ENCODE results near the gene SLC34A1.
A peak's percentile ranks its signal among the peaks of the same experiment; 100 is the strongest.

Gene SLC34A1

DNA sequence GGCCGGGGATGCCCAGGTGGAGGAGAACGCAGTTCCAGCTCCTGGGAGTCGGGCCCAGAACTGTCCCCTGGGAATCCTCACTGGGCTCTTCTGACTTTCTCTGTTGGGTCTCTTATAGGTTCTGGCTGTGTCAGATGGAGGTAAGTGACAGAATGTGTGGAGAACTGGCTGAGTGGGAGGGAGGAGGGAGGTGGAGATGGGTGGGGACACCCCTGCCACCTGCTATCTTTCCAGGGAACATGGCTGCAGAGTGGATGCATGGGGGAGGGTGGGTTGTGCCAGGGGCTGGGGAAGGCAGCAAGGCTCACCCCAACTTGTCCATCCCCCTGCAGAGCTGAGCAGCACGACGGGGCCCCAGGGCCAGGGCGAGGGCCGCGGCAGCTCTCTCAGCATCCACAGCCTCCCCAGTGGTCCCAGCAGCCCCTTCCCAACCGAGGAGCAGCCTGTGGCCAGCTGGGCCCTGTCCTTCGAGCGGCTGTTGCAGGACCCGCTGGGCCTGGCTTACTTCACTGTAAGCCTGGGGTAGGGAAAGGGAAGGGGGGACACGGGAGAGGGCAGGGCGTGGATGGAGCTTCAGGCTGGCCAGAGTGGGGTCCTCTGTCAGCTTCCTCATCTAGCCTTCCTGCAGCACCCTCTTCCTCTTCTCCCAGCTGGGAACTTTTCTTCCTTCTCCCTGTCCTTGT is 18.2 kb upstream of the SLC34A1 start:
- Histone ChIP-seq H3K4me1 (ENCODE audit: control insufficient read depth, insufficient read depth, low read length) (peaks cover 38% of the 10 kb centered on the region), H3K27me3 (ENCODE audit: control insufficient read depth, insufficient read depth, low read length) (peaks cover 17% of the 10 kb centered on the region), H3K36me3 (ENCODE audit: control insufficient read depth, insufficient read depth, low read length) (peaks cover 7% of the 10 kb centered on the region), H3K9ac (ENCODE audit: low read depth, low read length) (peak overlapping the region; percentile 57), H3K4me3 (ENCODE audit: low read depth, low read length) (peak overlapping the region; percentile 77), H3K9me3 (ENCODE audit: control insufficient read depth, insufficient read depth, low read length) (no peaks in the 10 kb centered on the region)

DNA sequence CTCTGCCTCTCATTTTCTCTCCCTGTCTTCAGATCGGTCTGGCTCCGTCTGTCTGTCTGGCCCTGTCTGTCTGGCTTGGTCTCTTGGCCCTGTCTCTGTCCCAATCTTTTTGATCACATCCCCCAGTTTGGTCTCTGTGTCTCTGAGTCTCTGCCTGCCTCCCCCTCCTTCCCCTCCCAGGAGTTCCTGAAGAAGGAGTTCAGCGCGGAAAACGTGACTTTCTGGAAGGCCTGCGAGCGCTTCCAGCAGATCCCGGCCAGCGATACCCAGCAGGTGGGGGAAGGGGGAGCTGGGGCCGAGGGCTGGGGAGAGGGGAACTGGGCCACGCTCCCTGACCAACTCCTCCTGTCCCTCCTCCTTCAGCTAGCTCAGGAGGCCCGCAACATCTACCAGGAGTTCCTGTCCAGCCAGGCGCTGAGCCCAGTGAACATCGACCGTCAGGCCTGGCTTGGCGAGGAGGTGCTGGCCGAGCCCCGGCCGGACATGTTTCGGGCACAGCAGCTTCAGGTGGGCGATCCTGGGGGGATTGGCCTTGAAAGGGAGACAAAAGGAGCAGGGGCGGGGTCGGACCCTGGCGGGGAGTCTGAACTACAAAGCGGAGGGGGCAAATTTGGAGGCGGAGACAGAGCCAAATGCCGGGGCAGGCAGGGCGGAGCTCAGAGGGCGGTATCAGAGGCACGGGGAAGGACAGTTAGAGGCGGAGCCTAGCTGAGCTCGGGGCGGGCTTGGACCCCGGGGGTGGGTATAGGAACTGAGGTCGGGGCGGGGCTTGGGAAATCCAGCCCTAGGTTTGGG is 17.5 kb upstream of the SLC34A1 start:
- peaks cover 17% of the 10 kb centered on the region for H3K27me3 ChIP-seq (ENCODE audit: control insufficient read depth, insufficient read depth, low read length)
- H3K36me3 ChIP-seq (ENCODE audit: control insufficient read depth, insufficient read depth, low read length): peaks cover 11% of the 10 kb centered on the region
- H3K4me1 ChIP-seq (ENCODE audit: control insufficient read depth, insufficient read depth, low read length): peaks cover 42% of the 10 kb centered on the region
- H3K9me3 ChIP-seq (ENCODE audit: control insufficient read depth, insufficient read depth, low read length): no peaks in the 10 kb centered on the region
- peak overlapping the region; percentile 77 for H3K4me3 ChIP-seq (ENCODE audit: low read depth, low read length)
- H3K9ac ChIP-seq (ENCODE audit: low read depth, low read length): peak overlapping the region; percentile 57

DNA sequence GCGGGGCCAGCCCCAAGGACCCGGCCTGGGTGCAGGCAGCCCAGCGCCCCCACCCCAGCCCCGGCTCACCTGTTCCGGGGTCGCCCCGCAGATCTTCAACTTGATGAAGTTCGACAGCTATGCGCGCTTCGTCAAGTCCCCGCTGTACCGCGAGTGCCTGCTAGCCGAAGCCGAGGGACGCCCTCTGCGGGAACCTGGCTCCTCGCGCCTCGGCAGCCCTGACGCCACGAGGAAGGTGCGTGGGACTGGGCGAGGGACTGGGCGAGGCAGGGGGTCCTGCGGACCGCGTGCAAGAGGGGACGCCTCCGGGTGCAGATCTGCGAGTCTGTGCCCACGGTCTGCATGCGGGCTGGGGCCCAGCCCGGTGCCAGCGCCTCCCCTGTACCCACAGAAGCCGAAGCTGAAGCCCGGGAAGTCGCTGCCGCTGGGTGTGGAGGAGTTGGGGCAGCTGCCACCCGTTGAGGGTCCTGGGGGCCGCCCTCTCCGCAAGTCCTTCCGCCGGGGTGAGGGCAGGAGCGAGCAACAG is 16.8 kb upstream of the SLC34A1 start:
- H3K4me3 ChIP-seq (ENCODE audit: low read depth, low read length): peak overlapping the region; percentile 77
- H3K9ac ChIP-seq (ENCODE audit: low read depth, low read length): peak overlapping the region; percentile 32
- peaks cover 36% of the 10 kb centered on the region for H3K4me1 ChIP-seq (ENCODE audit: control insufficient read depth, insufficient read depth, low read length)
- H3K36me3 ChIP-seq (ENCODE audit: control insufficient read depth, insufficient read depth, low read length): peaks cover 16% of the 10 kb centered on the region
- H3K9me3 ChIP-seq (ENCODE audit: control insufficient read depth, insufficient read depth, low read length): no peaks in the 10 kb centered on the region
- H3K27me3 ChIP-seq (ENCODE audit: control insufficient read depth, insufficient read depth, low read length): peaks cover 12% of the 10 kb centered on the region

DNA sequence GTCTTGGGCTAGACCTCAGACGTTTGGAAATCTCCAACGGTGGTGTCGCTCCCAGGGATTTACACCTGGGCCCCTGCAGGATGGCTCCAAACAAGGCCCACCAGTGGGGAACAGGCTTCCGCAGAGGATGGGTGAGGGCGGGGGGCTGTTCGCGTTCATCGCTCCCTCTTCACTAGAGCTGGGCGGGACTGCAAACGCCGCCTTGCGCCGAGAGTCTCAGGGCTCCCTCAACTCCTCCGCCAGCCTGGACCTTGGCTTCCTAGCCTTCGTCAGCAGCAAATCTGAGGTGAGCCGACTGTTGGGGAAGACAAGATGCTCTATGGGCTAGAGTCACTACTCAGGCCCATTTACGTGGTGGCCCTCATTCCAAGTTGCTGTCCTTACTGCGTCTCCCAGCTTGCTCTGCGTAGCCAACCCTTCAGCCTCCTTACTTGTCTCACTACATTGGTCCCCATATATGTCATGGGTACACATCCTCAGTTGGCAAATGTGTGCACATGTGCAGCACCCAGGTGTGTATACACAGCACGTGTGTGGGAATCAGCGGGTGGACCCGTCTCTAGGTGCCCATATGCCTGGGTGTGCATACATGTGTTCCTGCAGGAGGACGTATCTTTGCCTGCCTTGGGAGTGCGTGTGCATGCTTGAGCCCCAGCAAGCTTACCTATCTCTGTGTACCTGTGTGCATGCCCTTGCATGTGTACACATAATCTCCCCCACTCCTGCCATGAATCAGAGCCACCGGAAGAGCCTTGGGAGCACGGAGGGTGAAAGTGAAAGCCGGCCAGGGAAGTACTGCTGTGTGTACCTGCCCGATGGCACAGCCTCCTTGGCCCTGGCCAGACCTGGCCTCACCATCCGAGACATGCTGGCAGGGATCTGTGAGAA is 16.0 kb upstream of the SLC34A1 start:
- Histone ChIP-seq H3K9ac (ENCODE audit: low read depth, low read length) (peak overlapping the region; percentile 32), H3K27me3 (ENCODE audit: control insufficient read depth, insufficient read depth, low read length) (peaks cover 12% of the 10 kb centered on the region), H3K36me3 (ENCODE audit: control insufficient read depth, insufficient read depth, low read length) (peaks cover 16% of the 10 kb centered on the region), H3K4me3 (ENCODE audit: low read depth, low read length) (peak overlapping the region; percentile 77), H3K9me3 (ENCODE audit: control insufficient read depth, insufficient read depth, low read length) (no peaks in the 10 kb centered on the region), H3K4me1 (ENCODE audit: control insufficient read depth, insufficient read depth, low read length) (peaks cover 34% of the 10 kb centered on the region)

DNA sequence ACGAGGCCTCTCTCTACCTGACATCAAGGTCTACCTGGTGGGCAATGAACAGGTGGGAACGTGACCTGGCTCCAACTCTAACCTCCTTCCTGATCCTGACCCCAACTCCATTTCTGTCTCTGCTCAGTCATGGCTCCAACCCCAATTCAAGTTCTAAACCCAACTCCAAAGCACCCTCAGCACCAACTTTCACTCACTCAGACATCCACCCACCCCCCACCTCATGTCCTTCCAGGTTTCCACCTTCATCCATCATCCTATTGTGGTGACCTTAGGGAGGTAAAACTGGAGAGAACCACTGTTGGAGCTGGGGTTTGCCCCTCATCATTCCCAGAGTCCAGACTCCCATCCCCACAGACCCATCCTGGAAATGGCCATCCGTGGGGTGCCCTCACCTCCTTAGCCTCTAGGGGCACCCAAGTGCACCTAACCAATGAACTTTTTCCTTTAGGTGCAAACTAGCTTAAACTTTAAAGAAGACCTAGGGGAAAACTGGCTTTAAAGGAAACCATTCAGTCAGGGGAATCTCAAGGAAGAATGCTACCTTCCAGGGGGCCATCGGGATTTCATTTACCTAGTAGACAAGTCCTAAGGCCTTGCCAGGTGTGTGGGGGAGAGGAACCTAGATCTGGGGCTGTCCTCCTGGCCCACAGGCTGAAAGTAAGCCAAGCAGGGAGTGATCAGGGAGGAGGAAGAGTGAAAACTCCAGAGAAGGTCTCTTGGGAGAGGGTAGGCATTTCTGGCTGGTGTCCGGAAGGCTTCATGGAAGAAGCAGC is 15.2 kb upstream of the SLC34A1 start:
- Histone ChIP-seq H3K36me3 (ENCODE audit: control insufficient read depth, insufficient read depth, low read length) (peaks cover 16% of the 10 kb centered on the region), H3K4me1 (ENCODE audit: control insufficient read depth, insufficient read depth, low read length) (peaks cover 30% of the 10 kb centered on the region), H3K9ac (ENCODE audit: low read depth, low read length) (no peak overlapping the region), H3K4me3 (ENCODE audit: low read depth, low read length) (no peak overlapping the region), H3K27me3 (ENCODE audit: control insufficient read depth, insufficient read depth, low read length) (peaks cover 12% of the 10 kb centered on the region), H3K9me3 (ENCODE audit: control insufficient read depth, insufficient read depth, low read length) (no peaks in the 10 kb centered on the region)

DNA sequence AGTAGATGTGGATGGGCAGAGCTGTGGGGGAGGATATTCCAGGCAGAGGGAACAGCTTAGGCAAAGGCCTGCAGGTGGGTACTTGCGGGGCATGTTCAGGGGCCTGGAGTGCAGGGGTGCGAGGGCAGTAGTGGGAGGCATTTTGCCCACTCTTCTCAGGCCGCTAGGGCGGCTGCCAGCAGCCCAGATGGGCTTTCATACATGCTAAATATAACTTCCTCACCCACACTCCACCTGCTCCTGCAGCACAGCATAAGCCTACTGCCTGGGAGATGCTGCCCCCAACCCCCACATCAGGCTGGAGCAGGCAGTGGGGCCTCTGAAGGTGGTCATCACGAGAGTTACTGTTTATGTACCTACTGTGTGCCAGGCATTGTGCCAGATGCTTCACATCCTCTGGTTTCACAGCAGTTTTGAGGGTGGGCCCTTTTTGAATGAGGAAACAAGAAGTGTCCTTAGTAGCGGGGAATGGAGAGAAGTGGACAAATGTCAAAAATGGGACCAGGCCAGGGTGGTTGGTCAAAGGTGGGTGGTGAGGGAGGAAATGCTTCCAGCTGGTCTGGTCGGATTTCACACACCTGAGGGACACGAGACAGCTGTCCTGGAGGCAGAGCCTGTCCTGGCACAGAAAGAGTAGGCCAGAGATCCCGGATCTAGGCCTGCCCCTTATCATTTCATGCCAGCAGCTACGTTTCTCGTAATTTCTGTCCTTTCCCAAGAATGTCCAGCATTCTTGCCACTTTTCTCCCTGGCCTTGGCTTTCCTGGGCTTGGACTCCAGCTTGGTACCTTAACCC is 14.4 kb upstream of the SLC34A1 start:
- H3K27me3 ChIP-seq (ENCODE audit: control insufficient read depth, insufficient read depth, low read length): peaks cover 12% of the 10 kb centered on the region
- no peak overlapping the region for H3K4me3 ChIP-seq (ENCODE audit: low read depth, low read length)
- peaks cover 16% of the 10 kb centered on the region for H3K36me3 ChIP-seq (ENCODE audit: control insufficient read depth, insufficient read depth, low read length)
- H3K4me1 ChIP-seq (ENCODE audit: control insufficient read depth, insufficient read depth, low read length): peaks cover 28% of the 10 kb centered on the region
- H3K9ac ChIP-seq (ENCODE audit: low read depth, low read length): no peak overlapping the region
- no peaks in the 10 kb centered on the region for H3K9me3 ChIP-seq (ENCODE audit: control insufficient read depth, insufficient read depth, low read length)

DNA sequence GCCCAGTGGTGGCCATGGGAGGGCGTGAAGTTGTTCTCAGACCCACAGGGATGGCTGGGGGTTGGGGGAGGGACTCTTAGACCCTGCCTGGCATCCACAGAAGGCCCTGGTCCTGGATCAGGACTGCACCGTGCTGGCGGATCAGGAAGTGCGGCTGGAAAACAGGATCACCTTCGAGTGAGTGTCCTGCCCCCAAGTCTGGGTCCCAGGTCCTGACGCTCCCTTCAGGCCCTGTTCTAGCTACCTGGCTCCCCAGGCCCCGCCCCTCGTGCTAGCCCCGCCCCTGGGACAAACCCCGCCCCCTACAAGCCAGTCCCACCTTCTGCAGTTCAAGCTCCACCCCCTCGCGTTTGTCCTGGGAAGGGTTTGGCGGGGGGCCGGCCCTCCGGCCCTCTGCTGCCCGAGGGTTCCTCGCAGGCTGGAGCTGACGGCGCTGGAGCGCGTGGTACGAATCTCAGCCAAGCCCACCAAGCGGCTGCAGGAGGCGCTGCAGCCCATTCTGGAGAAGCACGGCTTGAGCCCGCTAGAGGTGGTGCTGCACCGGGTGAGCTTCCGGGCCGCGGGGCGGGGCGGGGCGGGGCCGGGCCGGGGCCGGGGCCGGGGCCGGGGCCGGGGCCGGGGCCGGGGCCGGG is 13.6 kb upstream of the SLC34A1 start:
- Histone ChIP-seq H3K4me1 (ENCODE audit: control insufficient read depth, insufficient read depth, low read length) (peaks cover 26% of the 10 kb centered on the region), H3K36me3 (ENCODE audit: control insufficient read depth, insufficient read depth, low read length) (peaks cover 16% of the 10 kb centered on the region), H3K27me3 (ENCODE audit: control insufficient read depth, insufficient read depth, low read length) (peaks cover 12% of the 10 kb centered on the region), H3K9ac (ENCODE audit: low read depth, low read length) (no peak overlapping the region), H3K9me3 (ENCODE audit: control insufficient read depth, insufficient read depth, low read length) (no peaks in the 10 kb centered on the region), H3K4me3 (ENCODE audit: low read depth, low read length) (peak overlapping the region; percentile 68)

DNA sequence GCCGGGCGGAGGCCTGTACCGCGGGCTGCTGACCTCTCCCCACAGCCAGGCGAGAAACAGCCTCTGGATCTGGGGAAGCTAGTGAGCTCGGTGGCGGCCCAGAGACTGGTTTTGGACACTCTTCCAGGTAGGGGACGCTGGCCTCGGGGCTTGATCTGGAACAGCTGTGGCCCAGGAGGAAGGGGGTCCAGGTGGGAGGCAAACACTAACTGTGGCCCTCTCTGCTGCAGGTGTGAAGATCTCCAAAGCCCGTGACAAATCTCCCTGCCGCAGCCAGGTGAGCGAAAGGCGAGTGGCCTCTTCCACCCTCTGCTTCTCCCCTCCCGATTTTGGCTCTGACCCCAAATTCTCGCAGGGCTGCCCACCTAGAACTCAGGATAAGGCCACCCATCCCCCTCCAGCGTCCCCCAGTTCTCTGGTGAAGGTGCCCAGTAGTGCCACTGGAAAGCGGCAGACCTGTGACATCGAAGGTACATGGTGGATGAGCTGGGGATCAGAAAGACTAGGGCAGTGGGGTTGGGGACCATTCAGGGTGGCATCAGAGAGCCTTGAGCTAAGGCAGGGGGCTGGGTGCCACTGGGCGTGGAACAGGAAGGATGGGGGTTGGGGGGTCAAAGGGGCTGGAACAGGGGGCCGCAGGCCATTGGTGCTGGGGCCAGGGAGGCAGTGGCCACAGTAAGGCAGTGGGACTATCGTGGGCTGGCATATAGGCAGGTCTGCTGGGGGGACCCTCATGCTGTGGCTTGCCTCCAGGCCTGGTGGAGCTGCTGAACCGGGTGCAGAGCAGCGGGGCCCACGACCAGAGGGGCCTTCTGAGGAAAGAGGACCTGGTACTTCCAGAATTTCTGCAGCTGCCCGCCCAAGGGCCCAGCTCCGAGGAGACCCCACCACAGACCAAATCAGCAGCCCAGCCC is 12.9 kb upstream of the SLC34A1 start:
- no peaks in the 10 kb centered on the region for H3K9me3 ChIP-seq (ENCODE audit: control insufficient read depth, insufficient read depth, low read length)
- H3K27me3 ChIP-seq (ENCODE audit: control insufficient read depth, insufficient read depth, low read length): peaks cover 12% of the 10 kb centered on the region
- peaks cover 23% of the 10 kb centered on the region for H3K4me1 ChIP-seq (ENCODE audit: control insufficient read depth, insufficient read depth, low read length)
- peak overlapping the region; percentile 68 for H3K4me3 ChIP-seq (ENCODE audit: low read depth, low read length)
- H3K36me3 ChIP-seq (ENCODE audit: control insufficient read depth, insufficient read depth, low read length): peaks cover 16% of the 10 kb centered on the region
- H3K9ac ChIP-seq (ENCODE audit: low read depth, low read length): peak overlapping the region; percentile 81

DNA sequence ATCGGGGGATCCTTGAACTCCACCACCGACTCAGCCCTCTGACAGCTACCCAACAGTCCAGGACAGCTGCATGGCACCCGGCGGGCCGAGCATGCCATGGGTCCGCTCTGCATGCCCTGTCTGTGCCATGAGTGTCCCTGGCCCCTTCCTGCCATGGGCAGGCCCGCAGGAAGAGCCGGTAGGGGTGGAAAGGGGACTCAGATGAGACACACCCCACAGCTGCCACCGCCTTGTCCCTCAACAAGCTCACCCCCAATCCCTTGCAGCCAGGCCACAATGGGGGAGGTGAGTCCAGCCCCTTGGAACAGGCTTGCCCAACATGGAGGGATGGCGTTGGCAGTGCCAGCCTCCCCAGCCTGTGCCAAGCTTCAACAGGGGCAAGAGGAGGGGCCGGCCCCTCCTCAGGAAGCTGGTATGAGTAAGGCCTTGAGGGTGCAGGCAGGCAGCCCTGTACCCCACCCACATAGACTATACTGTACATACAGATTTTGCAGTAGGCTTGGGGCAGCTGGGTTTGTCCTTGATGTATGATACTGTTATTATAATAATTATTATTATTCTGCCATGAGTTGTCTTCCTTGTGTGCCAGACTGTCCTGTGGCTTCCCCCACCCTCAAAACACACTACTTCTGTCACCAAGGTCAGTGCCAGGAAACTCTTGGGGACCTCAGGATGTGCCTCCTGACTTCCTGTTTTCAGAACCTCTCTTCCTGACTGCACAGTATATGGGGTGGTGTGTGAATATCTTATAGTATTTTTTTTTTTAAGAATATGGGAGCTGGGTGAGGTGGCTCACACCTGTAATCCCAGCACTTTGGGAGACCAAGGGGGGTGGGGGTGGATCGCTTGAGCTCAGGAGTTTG is 12.0 kb upstream of the SLC34A1 start:
- Histone ChIP-seq H3K27me3 (ENCODE audit: control insufficient read depth, insufficient read depth, low read length) (peaks cover 12% of the 10 kb centered on the region), H3K9ac (ENCODE audit: low read depth, low read length) (no peak overlapping the region), H3K4me1 (ENCODE audit: control insufficient read depth, insufficient read depth, low read length) (peaks cover 21% of the 10 kb centered on the region), H3K4me3 (ENCODE audit: low read depth, low read length) (no peak overlapping the region), H3K9me3 (ENCODE audit: control insufficient read depth, insufficient read depth, low read length) (no peaks in the 10 kb centered on the region), H3K36me3 (ENCODE audit: control insufficient read depth, insufficient read depth, low read length) (peaks cover 16% of the 10 kb centered on the region)

Measured in iPS-15b (cell line).